Articular chondrocyte of knee joint (primary cell): ENCODE data around the gene HPDL. TPM values are rescaled to one million over a fixed set of nuclear protein-coding genes. Genes with fewer than 3 reads are reported as not detected.

Experiments used
- total RNA-seq: library from RNA; depleted of rRNA; stranded (reverse); fragments of >200 nt; gene quantifications from 2 replicates; pipeline ENCODE4 v1.2.3, GENCODE V29; 2012

The HPDL gene
- total RNA-seq = 0.32 and 0.39 TPM in 2 replicates

GRCh38 chr1:45326627-45327623 is at the start of gene HPDL:
HPDL (plus strand) TSS chr1:45326895; CDS start chr1:45327149, 254 bp downstream.

GRCh38 chr1:45339789-45340558 is 13.3 kb downstream of the HPDL start, which contains the start of the genes MUTYH and TOE1:
MUTYH (minus strand) TSS chr1:45340440; CDS start chr1:45334505, 5,935 bp downstream.
TOE1 (plus strand) TSS chr1:45340170; CDS start chr1:45340253, 83 bp downstream.

Other genes with a start within 250 kb of the HPDL start
- 0.26 and 0.86 TPM in 2 replicates for gene ZSWIM5, start 120.3 kb upstream of the HPDL start, total RNA-seq
- 7.4 and 8.4 TPM in 2 replicates for gene TOE1, start 13.3 kb downstream of the HPDL start, total RNA-seq
- 9.4 and 12.4 TPM in 2 replicates for gene MUTYH, start 13.5 kb downstream of the HPDL start, total RNA-seq
- 4.6 and 5.6 TPM in 2 replicates for gene TESK2, start 164.3 kb downstream of the HPDL start, total RNA-seq
- 1.3 and 1.7 TPM in 2 replicates for gene CCDC163, start 173.2 kb downstream of the HPDL start, total RNA-seq
- gene MMACHC, start 173.4 kb downstream of the HPDL start, total RNA-seq = 3.7 and 4.9 TPM in 2 replicates
- 436 and 444 TPM in 2 replicates for gene PRDX1, start 195.0 kb downstream of the HPDL start, total RNA-seq
- gene AKR1A1, start 223.9 kb downstream of the HPDL start, total RNA-seq = 94.7 and 102 TPM in 2 replicates